ENCODE data around the gene KCNMB1.

The KCNMB1 gene, protein sequence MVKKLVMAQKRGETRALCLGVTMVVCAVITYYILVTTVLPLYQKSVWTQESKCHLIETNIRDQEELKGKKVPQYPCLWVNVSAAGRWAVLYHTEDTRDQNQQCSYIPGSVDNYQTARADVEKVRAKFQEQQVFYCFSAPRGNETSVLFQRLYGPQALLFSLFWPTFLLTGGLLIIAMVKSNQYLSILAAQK

GRCh38 chr5:170388818-170389549 is at the start of gene KCNMB1:
Gene KCNMB1, minus strand, starts transcription at chr5:170389367. Its CDS starts 3,920 bp downstream, at chr5:170385447.
- no peak for DNase-seq

- DNase-seq = no peak
Observed at GRCh38 chr5:170438581-170438980, 49.4 kb upstream of the KCNMB1 start.

GRCh38 chr5:170437621-170438375 is 48.6 kb upstream of the KCNMB1 start:
- DNase-seq = no peak

DNA sequence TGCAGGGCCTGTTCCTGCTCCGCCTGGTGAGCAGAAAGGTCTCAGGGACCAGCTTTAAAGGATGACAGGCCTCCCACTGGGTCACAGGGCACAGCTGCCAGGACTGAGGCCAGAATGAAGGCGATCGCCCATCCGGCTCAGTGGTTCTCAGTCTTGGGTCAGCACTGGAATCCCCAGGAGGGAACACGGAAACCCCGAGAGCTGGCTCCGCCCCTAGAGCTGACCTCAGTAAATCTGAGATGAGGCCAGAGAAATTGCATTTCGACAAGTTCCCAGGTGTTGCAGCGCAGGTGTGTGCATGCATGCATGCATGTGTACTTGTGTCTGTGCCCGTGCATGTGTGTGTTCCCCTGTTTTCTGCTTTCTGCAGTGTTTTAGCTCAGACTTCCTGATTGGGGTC is 47.2 kb upstream of the KCNMB1 start:
- DNase-seq = no peak

GRCh38 chr5:170434966-170435605 is 45.9 kb upstream of the KCNMB1 start:
- DNase-seq = peak; percentile 48

- no peak for DNase-seq
Observed at GRCh38 chr5:170432669-170433068, 43.5 kb upstream of the KCNMB1 start.

GRCh38 chr5:170431571-170431970 is 42.4 kb upstream of the KCNMB1 start:
- DNase-seq = no peak

DNA sequence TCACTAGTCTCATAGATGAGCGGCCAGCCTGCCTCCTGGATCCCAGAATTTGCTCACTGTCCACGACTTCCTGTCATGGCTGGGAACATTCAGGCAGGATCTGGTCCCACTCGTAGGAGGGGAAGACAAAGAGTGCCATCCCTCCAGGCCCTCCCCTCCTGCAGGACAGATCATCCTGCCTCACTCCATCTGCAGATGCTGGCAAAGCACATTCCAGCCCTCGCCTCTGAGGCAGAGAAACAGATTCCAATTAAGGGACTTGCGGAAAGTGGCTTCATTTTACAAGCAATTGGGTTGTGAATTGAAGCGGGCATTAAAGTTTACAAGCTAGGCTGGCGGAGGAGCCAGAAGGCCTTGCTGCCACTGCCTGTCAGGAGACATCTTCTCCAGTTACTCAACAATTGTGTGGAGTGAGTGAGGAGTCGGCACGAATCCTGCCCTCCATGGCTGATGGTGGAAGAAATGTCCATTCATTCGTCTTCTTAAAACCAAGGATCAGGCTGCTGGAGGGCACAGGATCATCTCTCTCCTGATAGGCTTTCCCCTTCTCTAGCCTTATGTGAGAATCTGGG is 41.8 kb upstream of the KCNMB1 start:
- DNase-seq = no peak

DNA sequence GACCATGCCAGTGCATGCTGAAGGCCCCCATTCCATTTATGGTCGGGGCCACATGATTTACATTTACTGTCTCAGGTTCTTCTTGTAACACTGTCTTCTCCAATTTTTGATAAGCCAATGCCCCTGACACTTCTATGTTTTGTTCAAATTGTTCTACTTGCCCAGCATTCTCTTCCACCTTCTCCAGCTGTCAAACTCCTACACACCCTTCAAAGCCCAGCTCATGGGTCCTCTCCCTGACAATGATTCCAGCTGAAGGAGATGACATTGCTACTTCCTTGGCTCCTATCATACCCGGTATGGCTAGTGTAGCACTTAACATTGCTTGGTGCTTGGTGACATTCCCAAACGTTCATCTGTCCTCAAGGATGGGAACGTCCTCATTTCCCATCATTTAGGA is 41.1 kb upstream of the KCNMB1 start:
- no peak for DNase-seq

DNA sequence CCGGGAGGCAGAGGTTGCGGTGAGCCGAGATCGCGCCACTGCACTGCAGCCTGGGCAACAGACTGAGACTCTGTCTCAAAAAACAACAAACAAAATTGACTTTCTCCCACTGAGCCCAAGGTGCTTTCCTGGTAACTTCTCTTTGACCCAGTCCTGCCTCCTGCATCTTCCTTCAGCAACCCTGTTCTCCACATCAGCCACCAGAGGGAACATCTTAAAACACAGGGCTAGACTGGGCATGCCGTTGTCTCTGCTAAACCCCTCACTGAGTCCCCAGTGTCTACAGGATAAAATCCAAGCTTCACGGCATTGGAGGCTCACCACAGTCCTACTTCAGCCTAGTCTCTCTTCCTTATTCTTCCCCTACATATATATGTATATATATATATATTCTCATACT is 39.8 kb upstream of the KCNMB1 start:
- no peak for DNase-seq

DNA sequence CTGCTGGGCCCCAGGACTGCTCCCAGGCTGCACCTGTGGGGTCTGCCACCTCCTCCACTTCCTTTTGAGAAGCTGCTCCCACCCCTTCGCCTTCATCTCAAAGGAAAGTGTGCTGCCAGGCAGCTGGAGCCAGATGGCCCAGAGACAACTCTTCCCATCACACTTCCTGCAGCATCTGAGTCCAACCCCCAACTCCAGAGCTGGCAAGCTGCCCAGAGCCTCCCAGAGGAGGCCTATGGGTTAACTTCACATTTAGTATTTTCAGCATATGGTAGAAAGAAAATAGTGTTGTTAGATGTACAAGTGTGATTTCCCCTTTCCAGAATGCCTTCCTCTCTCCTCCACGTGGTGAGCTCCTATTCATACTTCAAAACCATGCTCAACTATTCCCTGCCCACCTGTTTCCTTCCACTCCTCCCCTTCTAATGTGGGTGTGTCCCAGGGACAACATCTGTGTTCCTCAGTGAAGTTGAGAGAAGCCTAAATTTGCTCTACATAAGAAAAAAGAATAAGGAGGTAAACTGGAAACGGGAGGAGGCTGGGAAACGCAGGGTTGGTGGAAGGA is 38.6 kb upstream of the KCNMB1 start:
- no peak for DNase-seq

- no peak for DNase-seq
Observed at GRCh38 chr5:170426786-170427185, 37.6 kb upstream of the KCNMB1 start.

DNA sequence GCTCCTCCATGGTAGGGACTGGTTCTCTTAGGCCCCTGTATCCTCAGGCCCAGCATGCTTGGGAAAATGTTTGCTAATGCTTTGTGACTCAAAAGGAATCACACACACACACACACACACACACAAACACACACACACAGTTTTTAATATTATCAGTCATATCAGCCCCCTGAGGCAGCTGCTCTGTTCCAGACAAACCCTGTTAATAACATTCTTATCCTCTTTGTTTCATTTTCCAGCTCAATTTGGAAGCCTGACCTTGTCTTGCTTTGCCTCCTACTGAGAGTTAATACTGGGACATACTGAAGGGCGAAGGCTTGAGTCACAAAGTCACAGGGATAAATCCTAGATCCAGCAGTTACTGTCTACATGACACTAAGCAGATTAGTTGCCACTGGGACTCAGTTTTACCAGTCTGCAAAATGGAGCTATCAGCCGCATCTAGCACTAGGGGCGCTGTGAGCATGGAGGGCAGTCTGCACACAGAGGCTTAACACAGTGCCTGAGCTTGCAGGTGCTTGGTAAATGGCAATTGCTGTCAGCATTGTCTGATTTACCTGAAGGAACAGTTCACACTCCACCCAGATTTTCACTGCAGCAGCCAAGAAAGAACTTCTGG is 37.1 kb upstream of the KCNMB1 start:
- no peak for DNase-seq

- no peak for DNase-seq
Observed at GRCh38 chr5:170425731-170426130, 36.6 kb upstream of the KCNMB1 start.

- no peak for DNase-seq
Observed at GRCh38 chr5:170424629-170425028, 35.5 kb upstream of the KCNMB1 start.

DNA sequence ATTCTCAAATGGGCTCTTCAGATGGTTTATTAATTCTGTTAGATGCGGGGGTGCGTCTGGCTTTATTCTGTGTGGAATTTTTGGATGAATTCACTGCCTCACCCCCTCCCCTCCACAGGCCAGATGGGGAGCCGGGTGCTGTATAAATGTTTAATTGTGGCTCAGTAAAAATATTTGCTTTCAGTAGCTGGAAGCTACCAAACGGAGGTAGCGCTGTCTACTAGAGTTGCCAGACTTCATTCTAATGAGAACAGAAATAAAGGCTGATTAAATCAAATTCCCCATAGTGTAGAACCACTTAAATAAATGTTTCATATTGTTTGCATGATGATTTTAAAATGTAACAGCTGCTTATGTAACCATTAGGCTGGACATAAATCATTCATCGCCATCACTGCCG is 34.5 kb upstream of the KCNMB1 start:
- no peak for DNase-seq

GRCh38 chr5:170421826-170422225 is 32.7 kb upstream of the KCNMB1 start:
- DNase-seq = no peak

- DNase-seq = peak; percentile 65
Observed at GRCh38 chr5:170420806-170421412, 31.7 kb upstream of the KCNMB1 start.

DNA sequence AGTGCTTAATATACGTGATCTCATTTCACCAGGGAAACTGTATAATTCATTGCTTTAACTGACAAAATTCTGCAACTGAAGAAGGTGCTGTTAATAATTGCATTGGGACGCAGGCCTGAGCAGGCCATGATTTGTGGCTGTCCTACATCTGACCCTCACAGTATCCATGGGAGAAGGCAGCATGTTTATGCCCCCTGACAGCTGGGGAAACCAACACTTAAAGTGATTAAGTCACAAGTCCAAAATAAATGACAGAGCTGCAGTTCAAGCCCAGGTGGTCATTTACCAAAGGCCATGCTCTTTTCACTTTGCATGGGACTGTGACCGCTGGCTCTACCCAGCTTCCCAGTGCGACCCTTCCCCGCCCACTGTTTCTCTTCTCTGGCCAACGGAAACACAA is 30.5 kb upstream of the KCNMB1 start:
- DNase-seq = no peak

GRCh38 chr5:170418736-170419135 is 29.6 kb upstream of the KCNMB1 start:
- no peak for DNase-seq

- DNase-seq = peak; percentile 16
Observed at GRCh38 chr5:170416526-170416925, 27.4 kb upstream of the KCNMB1 start.

DNA sequence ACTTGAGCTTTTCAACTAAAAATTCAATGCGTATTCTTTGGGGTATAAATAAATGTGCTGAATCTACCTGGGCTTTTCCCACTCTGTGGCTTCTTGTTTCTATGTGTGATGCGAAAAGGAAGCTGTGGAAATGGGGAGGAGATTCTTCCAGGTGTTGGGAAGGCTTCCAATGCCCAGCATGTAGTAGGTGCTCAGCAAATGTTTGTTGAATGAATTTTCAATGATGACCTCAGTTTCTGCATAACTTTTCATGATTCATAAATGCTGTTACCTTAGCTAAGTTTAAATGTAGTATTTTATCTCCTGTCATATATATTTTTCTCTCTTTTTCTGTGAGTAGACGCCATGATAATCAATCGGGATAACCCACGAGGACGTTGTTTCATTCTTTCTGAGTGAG is 25.6 kb upstream of the KCNMB1 start:
- no peak for DNase-seq

Data from CD4-positive, alpha-beta T cell treated with Interleukin-10 for 1 hour (primary cell).